IPS DF 6.9 (cell line): ENCODE results near the gene SKI.

Experiments used
- DNase-seq: peaks from one replicate; pipeline ENCODE4 v3.0.0-alpha.2; 2013; ENCODE audit warnings: low read depth, low spot score
- H3K27ac ChIP-seq: one replicate; pipeline ENCODE4 v1.5.1; 2013; ENCODE audit warnings: low read length, control low read depth
- H3K27me3 ChIP-seq: 2 replicates; pipeline ENCODE4 v1.6.1; 2013; ENCODE audit warnings: mild to moderate bottlenecking, low read length; ENCODE audit not compliant: control insufficient read depth, insufficient read depth
- H3K36me3 ChIP-seq: 2 replicates; pipeline ENCODE4 v1.6.1; 2013; ENCODE audit warnings: low read length; ENCODE audit not compliant: control insufficient read depth, insufficient read depth
- H3K4me1 ChIP-seq: 2 replicates; pipeline ENCODE4 v1.6.1; 2013; ENCODE audit warnings: low read length; ENCODE audit not compliant: control insufficient read depth, insufficient read depth
- H3K4me3 ChIP-seq: 2 replicates; pipeline ENCODE4 v1.5.1; 2013; ENCODE audit warnings: mild to moderate bottlenecking, low read length
- H3K9me3 ChIP-seq: 2 replicates; pipeline ENCODE4 v1.6.1; 2013; ENCODE audit warnings: low read length, inconsistent platforms; ENCODE audit not compliant: control insufficient read depth, insufficient read depth
- WGBS: extraction: QIAGEN DNeasy Blood & Tissue Kit; methylation state at CpG from one replicate; pipeline ENCODE4 v1.1.7; 2013; ENCODE audit warnings: mixed read lengths, missing lambda C conversion rate; ENCODE audit not compliant: insufficient read length, insufficient coverage; 5-methylcytosine and 5-hydroxymethylcytosine counted together

SKI gene

DNA sequence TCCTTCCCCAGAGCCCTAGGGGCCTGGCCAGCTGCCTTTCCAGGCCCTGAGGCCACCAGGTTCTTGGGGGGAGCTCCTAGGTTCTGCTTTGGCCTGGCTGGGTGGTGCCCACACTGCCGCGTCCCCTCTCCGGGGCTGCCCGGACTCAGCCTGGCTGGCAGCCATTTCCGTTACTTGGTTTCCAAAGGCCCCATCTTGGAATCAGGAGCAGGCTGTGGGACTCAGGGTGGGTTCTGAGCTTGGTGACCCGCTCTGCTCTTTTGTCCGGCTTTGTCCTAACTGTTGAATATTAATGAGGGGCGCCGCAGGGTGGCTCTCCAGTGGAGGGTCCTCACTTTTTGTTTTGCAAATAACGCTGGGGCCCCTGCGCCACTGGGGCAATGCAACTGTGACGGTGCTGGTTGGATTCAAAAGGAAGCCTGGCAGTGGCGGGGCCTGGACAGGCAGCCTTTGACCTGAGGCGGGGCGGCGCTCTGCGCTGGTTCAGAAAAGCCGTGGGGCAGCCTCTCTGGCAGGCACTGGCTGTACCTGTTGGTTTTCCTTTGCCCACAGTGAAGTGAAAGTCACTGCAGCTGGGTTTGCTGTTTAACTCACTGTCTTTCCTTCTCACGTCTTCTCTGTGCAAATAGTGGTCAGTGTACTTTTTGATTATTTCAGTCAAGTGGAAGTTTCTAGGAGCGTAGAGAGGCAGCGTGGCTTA lies 20.2 kb downstream of the SKI start:
- no peaks in the 10 kb centered on the region for H3K36me3 ChIP-seq
- H3K27me3 ChIP-seq, result no peaks in the 10 kb centered on the region
- H3K9me3 ChIP-seq, result no peaks in the 10 kb centered on the region
- WGBS, result no CpG with 5 or more reads among the region's 21 CpGs
- DNase-seq, result peak; percentile 91
- H3K27ac ChIP-seq, result peak overlapping the region; percentile 71
- no peak overlapping the region for H3K4me3 ChIP-seq
- H3K4me1 ChIP-seq, result peaks cover 30% of the 10 kb centered on the region

DNA sequence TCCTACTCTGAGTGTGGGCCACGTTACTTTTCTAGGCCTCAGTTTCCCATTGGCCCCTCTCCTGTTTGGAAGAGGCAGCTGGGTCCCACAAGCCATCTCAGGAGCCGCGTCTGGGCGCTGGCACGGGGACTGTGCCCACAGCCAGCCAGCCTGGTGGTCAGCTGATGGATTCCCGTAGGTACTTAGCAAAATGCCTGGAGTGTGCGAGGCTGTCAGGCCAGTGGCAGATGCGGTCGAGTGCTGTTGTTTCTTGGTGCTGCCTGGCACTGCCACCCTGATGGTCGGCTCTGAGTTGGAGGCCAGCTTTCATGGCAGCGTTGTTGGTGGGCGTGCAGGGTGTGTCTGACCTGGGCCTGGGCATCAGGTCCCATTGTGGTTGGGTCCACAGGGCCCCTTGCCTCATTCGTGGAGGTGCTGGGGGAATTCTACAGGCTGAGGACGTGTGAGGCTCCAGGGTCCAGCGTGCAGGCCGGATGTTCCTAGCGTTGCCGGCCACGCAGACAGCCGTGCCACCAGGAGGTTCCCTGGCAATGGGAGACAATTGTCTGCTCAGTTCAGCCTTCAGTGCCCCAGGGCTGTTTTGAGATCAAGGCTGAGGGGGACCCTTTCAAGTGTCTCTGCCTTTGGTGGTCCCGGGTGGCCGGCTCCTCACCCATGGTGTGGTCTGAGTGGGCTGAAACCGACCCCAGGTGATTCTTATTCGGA lies 20.9 kb downstream of the SKI start:
- Histone ChIP-seq H3K4me3 (no peak overlapping the region), H3K4me1 (peaks cover 29% of the 10 kb centered on the region), H3K9me3 (no peaks in the 10 kb centered on the region), H3K36me3 (peaks cover 2% of the 10 kb centered on the region; the same call in 1 of the 2 replicates), H3K27me3 (no peaks in the 10 kb centered on the region), H3K27ac (no peak overlapping the region)
- no CpG with 5 or more reads among the region's 24 CpGs for WGBS
- DNase-seq, result no peak

DNA sequence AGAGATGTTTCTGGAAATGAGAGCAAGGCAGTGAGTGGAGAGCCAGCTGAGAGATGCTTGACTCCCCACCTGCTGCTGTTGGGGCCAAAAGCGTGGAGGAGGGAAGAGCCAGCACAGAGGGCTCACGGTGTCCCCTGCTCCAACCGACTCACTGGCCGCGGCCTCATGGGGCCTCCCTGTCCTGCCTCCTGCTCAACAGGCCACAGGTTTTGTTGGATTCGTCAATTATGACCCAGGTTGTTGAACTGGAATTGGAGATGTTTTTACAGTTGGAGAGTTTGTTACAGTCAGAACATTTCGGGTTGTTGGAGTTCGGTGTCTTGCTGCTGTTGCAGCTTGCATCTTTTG lies 21.4 kb downstream of the SKI start:
- H3K36me3 ChIP-seq, result peaks cover 2% of the 10 kb centered on the region; the same call in 1 of the 2 replicates
- no peak for DNase-seq
- peaks cover 29% of the 10 kb centered on the region for H3K4me1 ChIP-seq
- 100% methylated on average over 2 of the region's 8 CpGs for WGBS
- no peak overlapping the region for H3K4me3 ChIP-seq
- no peaks in the 10 kb centered on the region for H3K9me3 ChIP-seq
- H3K27ac ChIP-seq, result no peak overlapping the region
- H3K27me3 ChIP-seq, result no peaks in the 10 kb centered on the region

DNA sequence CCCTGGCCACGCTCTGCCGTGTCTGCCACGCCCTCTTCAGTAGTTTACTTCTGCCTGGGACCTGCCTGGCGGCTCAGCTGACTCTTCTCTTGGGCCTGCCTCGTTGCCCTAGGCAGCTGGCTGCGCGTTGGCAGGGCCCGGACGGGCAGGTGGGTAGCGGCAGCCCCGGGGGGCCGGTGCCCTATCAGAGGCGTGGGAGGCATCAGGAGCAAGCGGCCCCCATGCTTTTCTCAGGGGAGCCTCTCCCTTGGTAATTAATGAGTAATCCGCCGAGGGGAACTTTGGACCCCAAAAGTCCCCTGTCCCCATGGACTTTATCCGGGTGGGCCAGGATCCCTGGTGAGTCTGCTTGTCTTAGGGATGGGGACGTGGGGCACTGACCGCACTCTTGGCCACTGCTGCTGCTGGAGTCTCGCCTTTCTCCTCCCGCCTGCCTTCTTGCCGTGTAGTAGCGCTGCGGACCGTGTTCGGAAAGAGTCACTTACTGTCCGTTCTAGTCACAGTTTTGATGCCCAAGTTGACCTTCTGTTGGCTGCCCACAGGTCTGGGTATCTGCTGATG lies 22.7 kb downstream of the SKI start:
- Histone ChIP-seq H3K27ac (no peak overlapping the region), H3K9me3 (no peaks in the 10 kb centered on the region), H3K27me3 (no peaks in the 10 kb centered on the region), H3K4me3 (no peak overlapping the region), H3K4me1 (peaks cover 29% of the 10 kb centered on the region), H3K36me3 (peaks cover 2% of the 10 kb centered on the region; the same call in 1 of the 2 replicates)
- DNase-seq, result no peak
- WGBS, result no CpG with 5 or more reads among the region's 27 CpGs

DNA sequence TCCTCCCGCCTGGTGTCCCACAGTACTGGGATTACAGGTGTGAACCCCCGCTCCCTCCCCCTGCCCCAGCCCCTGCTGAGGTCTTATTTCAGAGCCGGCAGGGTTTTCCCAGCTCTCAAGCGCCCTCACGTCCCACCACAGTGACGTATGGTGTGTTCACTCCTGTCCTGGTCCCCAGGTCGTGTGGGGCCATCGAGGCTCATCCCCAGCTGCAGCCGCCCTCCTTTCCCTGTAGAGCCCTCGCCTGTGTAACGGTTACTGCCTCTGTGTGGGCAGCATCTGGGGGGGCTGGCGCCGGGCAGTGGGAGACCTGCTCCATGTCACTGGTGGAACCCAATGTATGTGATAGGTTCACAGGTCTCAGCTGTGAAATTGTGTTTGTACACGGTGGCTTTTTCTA lies 23.2 kb downstream of the SKI start:
- Histone ChIP-seq H3K27me3 (no peaks in the 10 kb centered on the region), H3K9me3 (no peaks in the 10 kb centered on the region), H3K4me1 (peaks cover 28% of the 10 kb centered on the region), H3K27ac (no peak overlapping the region), H3K36me3 (peaks cover 2% of the 10 kb centered on the region; the same call in 1 of the 2 replicates), H3K4me3 (no peak overlapping the region)
- WGBS, result no CpG with 5 or more reads among the region's 14 CpGs
- no peak for DNase-seq

DNA sequence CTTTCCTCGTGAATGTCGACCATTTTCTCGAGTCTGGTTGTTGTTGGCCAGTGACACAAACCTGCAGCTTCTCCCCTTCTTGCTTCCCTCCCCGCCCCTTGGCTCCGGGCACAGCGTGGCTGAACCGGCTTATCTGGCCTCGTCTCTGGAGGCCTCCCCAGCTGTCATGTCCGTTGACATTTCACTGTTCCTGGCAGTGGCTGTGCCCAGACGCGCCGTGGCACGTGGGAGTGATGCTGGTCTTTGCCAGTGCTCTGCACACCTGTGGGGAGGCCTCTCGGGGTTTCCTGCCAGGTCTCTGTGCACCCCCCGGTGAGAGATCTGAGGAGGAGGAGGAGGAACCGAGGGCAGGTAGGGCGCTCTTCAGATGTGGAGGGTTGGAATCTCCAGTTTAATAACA lies 23.7 kb downstream of the SKI start:
- no peak for DNase-seq
- H3K4me3 ChIP-seq, result no peak overlapping the region
- H3K36me3 ChIP-seq, result peaks cover 2% of the 10 kb centered on the region; the same call in 1 of the 2 replicates
- H3K4me1 ChIP-seq, result peaks cover 26% of the 10 kb centered on the region
- H3K9me3 ChIP-seq, result no peaks in the 10 kb centered on the region
- WGBS, result no CpG with 5 or more reads among the region's 17 CpGs
- no peaks in the 10 kb centered on the region for H3K27me3 ChIP-seq
- no peak overlapping the region for H3K27ac ChIP-seq

DNA sequence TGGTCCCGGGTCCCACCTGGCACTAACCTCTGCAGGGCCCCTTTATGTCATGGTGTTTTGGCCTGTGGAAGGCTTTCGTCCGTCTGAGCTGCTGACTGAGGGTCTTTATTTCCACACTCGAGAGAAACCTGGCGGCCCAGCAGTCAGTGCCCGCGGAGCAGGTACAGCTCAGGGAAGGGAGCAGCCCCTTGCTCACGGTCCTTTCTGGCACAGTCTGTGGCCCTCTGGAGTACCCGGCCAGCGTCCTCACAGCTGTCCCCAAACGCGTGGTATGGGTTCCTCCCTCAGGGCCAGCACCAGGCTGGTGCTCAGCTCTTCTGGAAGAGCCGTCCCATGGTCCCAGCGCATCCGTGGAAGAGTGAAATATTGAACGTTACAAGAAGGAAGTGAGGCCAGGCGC lies 24.3 kb downstream of the SKI start:
- no peak overlapping the region for H3K27ac ChIP-seq
- H3K4me1 ChIP-seq, result peaks cover 27% of the 10 kb centered on the region
- H3K4me3 ChIP-seq, result no peak overlapping the region
- peaks cover 2% of the 10 kb centered on the region; the same call in 1 of the 2 replicates for H3K36me3 ChIP-seq
- DNase-seq, result no peak
- no peaks in the 10 kb centered on the region for H3K27me3 ChIP-seq
- WGBS, result no CpG with 5 or more reads among the region's 17 CpGs
- H3K9me3 ChIP-seq, result no peaks in the 10 kb centered on the region

DNA sequence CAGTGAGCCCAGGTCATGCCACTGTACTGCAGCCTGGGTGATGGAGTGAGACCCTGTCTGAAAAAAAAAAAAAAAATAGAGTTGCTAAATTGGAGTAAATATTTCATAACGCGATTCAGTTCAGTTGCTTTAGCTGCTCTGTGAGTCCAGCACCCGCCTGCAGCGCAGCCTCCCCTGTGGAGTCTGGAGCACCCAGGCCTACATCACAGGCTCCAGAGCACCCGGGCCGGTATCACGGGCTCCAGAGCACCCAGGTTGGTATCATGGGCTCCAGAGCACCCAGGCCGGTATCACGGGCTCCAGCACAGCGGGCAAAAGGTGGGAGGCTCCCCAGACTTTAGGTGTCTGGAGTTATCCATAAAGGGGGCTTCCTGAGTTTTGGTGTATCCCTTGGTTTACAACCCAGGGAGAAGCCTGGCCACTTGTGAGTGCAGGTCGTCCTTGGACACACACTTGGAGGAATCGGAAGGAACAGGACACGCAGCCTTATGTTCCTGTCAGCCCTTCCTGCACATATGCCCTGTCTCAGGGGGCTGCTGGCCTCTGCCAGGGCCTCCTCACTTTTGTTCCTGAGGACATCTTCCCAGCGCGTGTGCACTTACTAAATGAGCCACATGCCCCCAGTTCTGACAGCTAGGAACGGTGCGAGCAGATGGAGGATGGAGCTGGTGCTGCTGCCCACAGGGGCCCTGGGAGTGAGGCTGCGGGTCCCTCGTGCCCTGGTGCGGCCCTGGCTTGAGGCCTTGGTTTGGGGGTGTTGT lies 25.1 kb downstream of the SKI start:
- DNase-seq, result no peak
- no CpG with 5 or more reads among the region's 20 CpGs for WGBS
- H3K4me1 ChIP-seq, result peaks cover 20% of the 10 kb centered on the region
- H3K4me3 ChIP-seq, result no peak overlapping the region
- no peaks in the 10 kb centered on the region for H3K27me3 ChIP-seq
- no peaks in the 10 kb centered on the region for H3K9me3 ChIP-seq
- no peak overlapping the region for H3K27ac ChIP-seq
- H3K36me3 ChIP-seq, result peaks cover 2% of the 10 kb centered on the region; the same call in 1 of the 2 replicates

DNA sequence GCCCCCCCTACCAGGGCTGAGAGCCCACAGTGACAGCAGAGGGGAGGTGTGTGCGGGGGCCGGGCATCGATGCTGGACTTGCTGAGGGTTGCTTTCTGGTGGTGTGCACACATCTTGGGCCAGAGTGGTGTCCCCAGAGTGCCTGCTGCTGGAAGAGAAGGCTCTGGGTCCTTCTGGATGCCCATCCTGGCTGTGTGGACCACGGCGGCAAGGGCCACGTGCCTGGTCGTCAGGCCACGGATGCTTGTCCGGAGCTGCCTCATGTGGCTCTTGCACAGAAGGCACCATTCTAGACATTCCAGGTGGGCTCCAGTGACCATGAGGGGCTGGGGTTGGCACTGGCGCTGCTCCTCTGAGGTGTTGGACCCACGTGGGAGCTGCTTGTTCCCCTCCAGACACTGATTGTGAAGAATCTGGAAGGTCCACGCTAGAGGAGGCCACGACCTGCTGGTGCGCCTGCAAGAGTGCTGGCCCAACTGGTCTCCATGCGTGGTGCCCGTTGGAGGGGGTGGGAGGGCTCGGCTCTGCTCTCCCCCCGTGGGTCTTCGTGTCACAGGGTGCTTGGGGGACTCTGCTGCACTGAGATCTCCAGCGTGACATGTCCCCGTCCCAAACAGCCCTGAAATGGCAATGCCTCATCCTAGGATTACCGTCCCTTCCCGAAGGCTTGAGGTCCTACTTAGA lies 25.8 kb downstream of the SKI start:
- no peak overlapping the region for H3K27ac ChIP-seq
- peaks cover 17% of the 10 kb centered on the region for H3K4me1 ChIP-seq
- WGBS, result no CpG with 5 or more reads among the region's 23 CpGs
- no peaks in the 10 kb centered on the region for H3K9me3 ChIP-seq
- H3K4me3 ChIP-seq, result no peak overlapping the region
- no peak for DNase-seq
- no peaks in the 10 kb centered on the region for H3K27me3 ChIP-seq
- peaks cover 2% of the 10 kb centered on the region; the same call in 1 of the 2 replicates for H3K36me3 ChIP-seq

DNA sequence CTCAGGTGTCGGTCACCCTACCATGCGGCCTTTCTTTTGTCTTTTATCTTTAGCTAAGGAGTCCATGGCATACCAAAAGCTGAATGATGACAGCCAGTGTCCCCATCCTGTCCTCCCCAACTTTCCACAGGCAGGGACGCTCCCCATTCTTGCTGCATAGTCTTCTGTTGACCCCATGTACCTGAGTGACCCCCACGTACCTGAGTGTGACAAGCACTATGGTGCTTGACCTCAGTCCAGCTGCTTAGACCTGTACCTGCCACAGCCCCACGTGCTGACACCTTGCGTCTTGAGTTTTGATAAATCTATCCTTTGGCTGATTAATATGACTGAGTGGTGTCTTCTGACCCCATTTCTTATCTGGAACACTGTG lies 26.9 kb downstream of the SKI start:
- Histone ChIP-seq H3K4me1 (peaks cover 9% of the 10 kb centered on the region), H3K27me3 (no peaks in the 10 kb centered on the region), H3K36me3 (peaks cover 2% of the 10 kb centered on the region; the same call in 1 of the 2 replicates), H3K27ac (no peak overlapping the region), H3K4me3 (no peak overlapping the region), H3K9me3 (no peaks in the 10 kb centered on the region)
- DNase-seq, result no peak
- no CpG with 5 or more reads among the region's 6 CpGs for WGBS
